SK-N-SH (cell line): ENCODE results near the gene CAVIN3. TPM values are rescaled to one million over a fixed set of nuclear protein-coding genes. Genes with fewer than 3 reads are reported as not detected.

Experiments
- CTCF ChIA-PET: fragments of 300-600, 350-600 bp; formaldehyde crosslinking; extraction: SDS; loops from one replicate; lab custom pipeline; 2021; lab: Yijun Ruan, JAX
- POLR2A ChIA-PET: fragments of 350-600 bp; sonication (Branson Sonifier 250); formaldehyde crosslinking; extraction: SDS; loops from one replicate; lab custom pipeline; 2020; ENCODE audit warnings: antibody characterized with exemption, inconsistent platforms; lab: Yijun Ruan, JAX
- DNase-seq: peaks from one replicate; pipeline ENCODE4 v3.0.0; 2012
- H2AFZ ChIP-seq: fragments of 200-600 bp; sonication (generic); 2 replicates; pipeline ENCODE4 v1.8.1; 2016; ENCODE audit warnings: antibody characterized with exemption, mild to moderate bottlenecking, low read depth
- H3F3A ChIP-seq: fragments of 200-600 bp; sonication (generic); replicated peaks from 2 replicates; pipeline ENCODE3; 2016; ENCODE audit warnings: antibody characterized with exemption, mild to moderate bottlenecking; ENCODE audit not compliant: insufficient read depth
- H3K27ac ChIP-seq, 2 experiments: fragments of 200-500 bp in 1 of 2; fragments of 200-600 bp in 1 of 2; sonication (Bioruptor generic) in 1 of 2; sonication (generic), shearing (Covaris generic) in 1 of 2; 2 replicates each; pipeline versions ENCODE4 v1.5.1 to v1.6.1; 2014 to 2016; ENCODE audit warnings: low read depth in 2 of 2, inconsistent platforms in 1 of 2, low read length in 1 of 2, mild to moderate bottlenecking in 1 of 2, mixed read lengths in 1 of 2
- H3K27me3 ChIP-seq: fragments of 200-600 bp; sonication (generic), shearing (Covaris generic); 2 replicates; pipeline ENCODE4 v1.6.1; 2016; ENCODE audit warnings: mixed run types; ENCODE audit not compliant: insufficient read depth
- H3K36me3 ChIP-seq, 2 experiments: fragments of 200-500 bp in 1 of 2; fragments of 200-600 bp in 1 of 2; sonication (Bioruptor generic) in 1 of 2; sonication (generic) in 1 of 2; replicated peaks in 1 of 2; 2 replicates each; pipeline versions ENCODE3 to v1.5.1; 2014 to 2016; ENCODE audit warnings: low read length in 1 of 2, mild to moderate bottlenecking in 1 of 2; ENCODE audit not compliant: insufficient read depth in 2 of 2, control insufficient read depth in 1 of 2
- H3K4me1 ChIP-seq, 2 experiments: fragments of 200-500 bp in 1 of 2; fragments of 200-600 bp in 1 of 2; sonication (Bioruptor generic) in 1 of 2; sonication (generic), shearing (Covaris generic) in 1 of 2; 2 replicates each; pipeline versions ENCODE4 v1.5.1 to v1.6.1; 2014 to 2016; ENCODE audit warnings: low read depth in 1 of 2, low read length in 1 of 2, mixed run types in 1 of 2; ENCODE audit not compliant: insufficient read depth in 2 of 2, control insufficient read depth in 1 of 2
- H3K4me2 ChIP-seq: fragments of 200-600 bp; sonication (generic), shearing (Covaris generic); 2 replicates; pipeline ENCODE4 v1.6.1; 2017; ENCODE audit warnings: mixed run types
- H3K4me3 ChIP-seq, 2 experiments: fragments of 200-500 bp in 1 of 2; fragments of 200-600 bp in 1 of 2; sonication (Bioruptor generic) in 1 of 2; sonication (generic), shearing (Covaris generic) in 1 of 2; 2 replicates each; pipeline versions ENCODE4 v1.5.1 to v1.8.1; 2014 to 2016; ENCODE audit warnings: low read depth in 2 of 2, inconsistent platforms in 1 of 2, low read length in 1 of 2, mild to moderate bottlenecking in 1 of 2, mixed read lengths in 1 of 2, moderate library complexity in 1 of 2
- H3K79me2 ChIP-seq: fragments of 200-600 bp; sonication (generic); 2 replicates; pipeline ENCODE4 v1.8.1; 2017; ENCODE audit warnings: mild to moderate bottlenecking; ENCODE audit not compliant: insufficient read depth
- H3K9ac ChIP-seq: fragments of 200-600 bp; sonication (generic); 2 replicates; pipeline ENCODE4 v1.6.1; 2017; ENCODE audit warnings: mixed run types
- H3K9me2 ChIP-seq: fragments of 200-600 bp; sonication (generic); 2 replicates; pipeline ENCODE4 v1.6.1; 2017; ENCODE audit warnings: mixed run types
- H3K9me3 ChIP-seq: fragments of 200-600 bp; sonication (generic); 2 replicates; pipeline ENCODE4 v1.6.1; 2017; ENCODE audit warnings: mixed run types, mild to moderate bottlenecking, moderate library complexity
- H4K20me1 ChIP-seq: fragments of 200-600 bp; sonication (generic); 2 replicates; pipeline ENCODE4 v1.6.1; 2017; ENCODE audit warnings: mild to moderate bottlenecking, mixed run types; ENCODE audit not compliant: insufficient read depth
- ELF1 ChIP-seq: IDR thresholded peaks from 2 replicates; pipeline ENCODE4 v1.4.0; 2012
- EP300 ChIP-seq, 2 experiments: IDR thresholded peaks; 2 replicates each; pipeline versions ENCODE4 v1.4.0 to v1.6.1; 2012; ENCODE audit warnings: borderline replicate concordance in 1 of 2, low read depth in 1 of 2, low read length in 1 of 2
- EZH2phosphoT487 ChIP-seq: fragments of 200-600 bp; sonication (generic); IDR thresholded peaks from 2 replicates; pipeline ENCODE4 v1.6.1; 2017; ENCODE audit warnings: low read depth, mixed run types, mild to moderate bottlenecking, antibody characterized with exemption, moderate library complexity, borderline replicate concordance
- FOSL2 ChIP-seq: IDR thresholded peaks from 2 replicates; pipeline ENCODE4 v1.4.0; 2012; ENCODE audit warnings: low read depth, mild to moderate bottlenecking, moderate library complexity, borderline replicate concordance
- FOXJ3 ChIP-seq: sonication (generic); formaldehyde crosslinking; IDR thresholded peaks from 2 replicates; pipeline ENCODE4 v1.5.1; 2020; ENCODE audit warnings: mild to moderate bottlenecking, missing genetic modification reagents
- IRF3 ChIP-seq: fragments of 150-350 bp; IDR thresholded peaks from 2 replicates; pipeline ENCODE4 v1.6.1; 2016; ENCODE audit warnings: mild to moderate bottlenecking, low read depth, low read length
- JUND ChIP-seq: IDR thresholded peaks from 2 replicates; pipeline ENCODE4 v1.4.0; 2012
- MXI1 ChIP-seq: IDR thresholded peaks from 2 replicates; pipeline ENCODE4 v1.6.1; 2012; ENCODE audit warnings: mild to moderate bottlenecking, low read depth, low read length, improper control_type of control experiment
- NRF1 ChIP-seq: IDR thresholded peaks from 2 replicates; pipeline ENCODE4 v1.6.1; 2012; ENCODE audit warnings: low read depth, mild to moderate bottlenecking, low read length
- RCOR1 ChIP-seq: fragments of 150-350 bp; IDR thresholded peaks from 2 replicates; pipeline ENCODE4 v1.6.1; 2017; ENCODE audit warnings: antibody characterized with exemption, low read length
- RFX5 ChIP-seq: IDR thresholded peaks from 2 replicates; pipeline ENCODE4 v1.6.1; 2012; ENCODE audit warnings: mild to moderate bottlenecking, improper control_type of control experiment, low read length
- SIN3A ChIP-seq: IDR thresholded peaks from 2 replicates; pipeline ENCODE4 v1.6.1; 2012; ENCODE audit warnings: low read depth, mild to moderate bottlenecking, low read length, moderate library complexity, borderline replicate concordance
- TAF1 ChIP-seq: IDR thresholded peaks from 2 replicates; pipeline ENCODE4 v1.6.1; 2012; ENCODE audit warnings: low read depth, mild to moderate bottlenecking, low read length, moderate library complexity, borderline replicate concordance
- TCF12 ChIP-seq: IDR thresholded peaks from 2 replicates; pipeline ENCODE4 v1.4.0; 2012
- TEAD4 ChIP-seq: IDR thresholded peaks from 2 replicates; pipeline ENCODE4 v1.4.0; 2012; ENCODE audit warnings: mild to moderate bottlenecking, borderline replicate concordance; ENCODE audit not compliant: insufficient read depth
- ZBTB33 ChIP-seq: IDR thresholded peaks from 2 replicates; pipeline ENCODE4 v1.4.0; 2012; ENCODE audit warnings: low read depth, borderline replicate concordance
- WGBS: methylation state at CpG from one replicate; pipeline ENCODE4 v1.1.6; 2017; ENCODE audit warnings: low lambda C conversion rate; 5-methylcytosine and 5-hydroxymethylcytosine counted together
- polyA plus RNA-seq, 3 experiments: library from polyadenylated mRNA; depleted of rRNA; stranded (reverse); fragments of >200 nt; gene quantifications; 2 replicates each; pipeline ENCODE4 v1.2.3, GENCODE V29; 2012
- TF ChIP-seq, protein P1 (sequence below): IDR thresholded peaks from 2 replicates; pipeline ENCODE4 v1.6.1; 2012; ENCODE audit warnings: mild to moderate bottlenecking, low read depth, low read length, moderate library complexity
- TF ChIP-seq, protein P2 (sequence below): fragments of 150-350 bp; IDR thresholded peaks from 2 replicates; pipeline ENCODE4 v1.6.1; 2017; ENCODE audit warnings: antibody characterized with exemption, low read length, low read depth, borderline replicate concordance

The CAVIN3 gene
- polyA plus RNA-seq, 1 of the 3 experiments (the other 2 are of a cell fraction) = 23.5 TPM

- no peak for TF ChIP-seq FOXJ3 (CRISPR knock-in tag)
- TF ChIP-seq TEAD4 = no peak
- TF ChIP-seq JUND = no peak
- no peak for TF ChIP-seq EZH2phosphoT487
- no peak for TF ChIP-seq EP300 (IDR thresholded peaks at IDR 0.05; ENCODE audit: borderline replicate concordance in 1 of 2, low read depth in 1 of 2, low read length in 1 of 2)
These were observed 31.6 kb upstream of the CAVIN3 start (continued) for GRCh38 chr11:6351782-6352382.

DNA sequence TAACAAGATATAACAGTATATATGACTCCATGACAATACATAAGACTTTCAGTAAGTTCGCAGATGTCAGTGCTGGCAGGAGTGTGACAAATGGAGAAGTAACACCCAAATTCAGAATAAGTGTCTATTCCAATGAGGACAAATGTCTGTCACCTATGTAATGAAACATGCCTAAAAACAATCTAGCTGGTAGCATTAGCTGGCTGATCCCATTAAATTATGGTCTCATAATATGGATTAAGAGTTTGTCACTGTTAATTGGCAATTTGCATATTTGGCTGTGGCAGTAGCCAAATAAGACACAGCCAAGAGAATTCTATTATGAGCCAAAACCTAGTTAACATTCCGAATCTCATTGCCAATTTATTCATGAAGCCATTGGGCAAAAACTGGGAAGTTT is 30.2 kb upstream of the CAVIN3 start:
- H3K9me2 ChIP-seq = no peaks in the 10 kb centered on the region
- POLR2A ChIA-PET = no interaction called here
- no peak for DNase-seq
- TF ChIP-seq, protein P1, sequence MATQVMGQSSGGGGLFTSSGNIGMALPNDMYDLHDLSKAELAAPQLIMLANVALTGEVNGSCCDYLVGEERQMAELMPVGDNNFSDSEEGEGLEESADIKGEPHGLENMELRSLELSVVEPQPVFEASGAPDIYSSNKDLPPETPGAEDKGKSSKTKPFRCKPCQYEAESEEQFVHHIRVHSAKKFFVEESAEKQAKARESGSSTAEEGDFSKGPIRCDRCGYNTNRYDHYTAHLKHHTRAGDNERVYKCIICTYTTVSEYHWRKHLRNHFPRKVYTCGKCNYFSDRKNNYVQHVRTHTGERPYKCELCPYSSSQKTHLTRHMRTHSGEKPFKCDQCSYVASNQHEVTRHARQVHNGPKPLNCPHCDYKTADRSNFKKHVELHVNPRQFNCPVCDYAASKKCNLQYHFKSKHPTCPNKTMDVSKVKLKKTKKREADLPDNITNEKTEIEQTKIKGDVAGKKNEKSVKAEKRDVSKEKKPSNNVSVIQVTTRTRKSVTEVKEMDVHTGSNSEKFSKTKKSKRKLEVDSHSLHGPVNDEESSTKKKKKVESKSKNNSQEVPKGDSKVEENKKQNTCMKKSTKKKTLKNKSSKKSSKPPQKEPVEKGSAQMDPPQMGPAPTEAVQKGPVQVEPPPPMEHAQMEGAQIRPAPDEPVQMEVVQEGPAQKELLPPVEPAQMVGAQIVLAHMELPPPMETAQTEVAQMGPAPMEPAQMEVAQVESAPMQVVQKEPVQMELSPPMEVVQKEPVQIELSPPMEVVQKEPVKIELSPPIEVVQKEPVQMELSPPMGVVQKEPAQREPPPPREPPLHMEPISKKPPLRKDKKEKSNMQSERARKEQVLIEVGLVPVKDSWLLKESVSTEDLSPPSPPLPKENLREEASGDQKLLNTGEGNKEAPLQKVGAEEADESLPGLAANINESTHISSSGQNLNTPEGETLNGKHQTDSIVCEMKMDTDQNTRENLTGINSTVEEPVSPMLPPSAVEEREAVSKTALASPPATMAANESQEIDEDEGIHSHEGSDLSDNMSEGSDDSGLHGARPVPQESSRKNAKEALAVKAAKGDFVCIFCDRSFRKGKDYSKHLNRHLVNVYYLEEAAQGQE = no peak
- TF ChIP-seq RFX5 (no peak), RCOR1 (no peak), FOSL2 (no peak), SIN3A (no peak), TCF12 (no peak), ELF1 (no peak), NRF1 (no peak), TEAD4 (no peak), TAF1 (no peak), EP300 (IDR thresholded peaks at IDR 0.05; ENCODE audit: borderline replicate concordance in 1 of 2, low read depth in 1 of 2, low read length in 1 of 2) (no peak), EZH2phosphoT487 (no peak), ZBTB33 (no peak), JUND (no peak), MXI1 (no peak), IRF3 (no peak)
- TF ChIP-seq, protein P2, sequence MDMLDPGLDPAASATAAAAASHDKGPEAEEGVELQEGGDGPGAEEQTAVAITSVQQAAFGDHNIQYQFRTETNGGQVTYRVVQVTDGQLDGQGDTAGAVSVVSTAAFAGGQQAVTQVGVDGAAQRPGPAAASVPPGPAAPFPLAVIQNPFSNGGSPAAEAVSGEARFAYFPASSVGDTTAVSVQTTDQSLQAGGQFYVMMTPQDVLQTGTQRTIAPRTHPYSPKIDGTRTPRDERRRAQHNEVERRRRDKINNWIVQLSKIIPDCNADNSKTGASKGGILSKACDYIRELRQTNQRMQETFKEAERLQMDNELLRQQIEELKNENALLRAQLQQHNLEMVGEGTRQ = no peak
- no peak overlapping the region for H3K4me3 ChIP-seq
- H3K9ac ChIP-seq = no peak overlapping the region
- no peaks in the 10 kb centered on the region for H3K36me3 ChIP-seq
- H4K20me1 ChIP-seq = no peaks in the 10 kb centered on the region
- no peaks in the 10 kb centered on the region for H3K4me1 ChIP-seq
- no peak overlapping the region for H3K27ac ChIP-seq
- no peak overlapping the region for H3K4me2 ChIP-seq
- H3K9me3 ChIP-seq = no peaks in the 10 kb centered on the region
- WGBS = 39% methylated on average over 2 of the region's 2 CpGs
- H3K79me2 ChIP-seq = no peaks in the 10 kb centered on the region
- CTCF ChIA-PET = interaction anchor here (0.6 to 7.4 kb wide), 5 partner anchors 11 to 110 kb away, joined by 3 to 114 read pairs (median 5); no protein-coding TSS in a partner anchor
- peaks cover 20% of the 10 kb centered on the region; the same call in 1 of the 2 replicates for H3K27me3 ChIP-seq
- H2AFZ ChIP-seq = no peak overlapping the region
- no peaks in the 10 kb centered on the region for H3F3A ChIP-seq
